Liver (tissue), 3 donors: ENCODE data around the gene PAAF1.

ENCODE experiments used
- CTCF ChIP-seq: fragments of 150-350 bp; IDR thresholded peaks from 2 replicates; pipeline ENCODE4 v1.5.1; 2017; ENCODE audit warnings: improper control_type of control experiment, low read depth, low read length; ENCODE audit not compliant: missing input control
- EGR1 ChIP-seq, 2 donors: IDR thresholded peaks; 2 replicates each; pipeline ENCODE4 v1.6.1; 2016 to 2018; ENCODE audit warnings: antibody characterized with exemption in 2 of 2, low read depth in 2 of 2
- GABPA ChIP-seq, 2 donors: IDR thresholded peaks in 1 of 2; conservative IDR thresholded peaks in 1 of 2; 2 replicates each; pipeline ENCODE4 v1.6.1; 2016; ENCODE audit warnings: antibody characterized with exemption in 2 of 2, mild to moderate bottlenecking in 1 of 2, moderate library complexity in 1 of 2
- JUND ChIP-seq, 2 donors: IDR thresholded peaks; 2 replicates each; pipeline ENCODE4 v1.6.1; 2016; ENCODE audit warnings: antibody characterized with exemption in 2 of 2
- MAX ChIP-seq: IDR thresholded peaks from 2 replicates; pipeline ENCODE4 v1.6.1; 2016; ENCODE audit warnings: antibody characterized with exemption
- RAD21 ChIP-seq, 2 donors: IDR thresholded peaks; 2 replicates each; pipeline ENCODE4 v1.6.1; 2016; ENCODE audit warnings: antibody characterized with exemption in 2 of 2, mild to moderate bottlenecking in 2 of 2
- REST ChIP-seq: IDR thresholded peaks from 2 replicates; pipeline ENCODE4 v1.6.1; 2016; ENCODE audit warnings: antibody characterized with exemption, mild to moderate bottlenecking
- RXRA ChIP-seq, 2 donors: IDR thresholded peaks; 2 replicates each; pipeline ENCODE4 v1.6.1; 2017 to 2018; ENCODE audit warnings: antibody characterized with exemption in 2 of 2, mild to moderate bottlenecking in 1 of 2
- SP1 ChIP-seq: IDR thresholded peaks from 2 replicates; pipeline ENCODE4 v1.6.1; 2018; ENCODE audit warnings: antibody characterized with exemption, mild to moderate bottlenecking
- TAF1 ChIP-seq: conservative IDR thresholded peaks from 2 replicates; pipeline ENCODE4 v1.6.1; 2016; ENCODE audit warnings: antibody characterized with exemption, mild to moderate bottlenecking
- YY1 ChIP-seq: IDR thresholded peaks from 2 replicates; pipeline ENCODE4 v1.6.1; 2016; ENCODE audit warnings: antibody characterized with exemption, mild to moderate bottlenecking
- TF ChIP-seq, protein P1 (sequence below): IDR thresholded peaks from 2 replicates; pipeline ENCODE4 v1.6.1; 2016; ENCODE audit warnings: antibody characterized with exemption
- donor health status: healthy.
- donor health status: healthy.

DNA sequence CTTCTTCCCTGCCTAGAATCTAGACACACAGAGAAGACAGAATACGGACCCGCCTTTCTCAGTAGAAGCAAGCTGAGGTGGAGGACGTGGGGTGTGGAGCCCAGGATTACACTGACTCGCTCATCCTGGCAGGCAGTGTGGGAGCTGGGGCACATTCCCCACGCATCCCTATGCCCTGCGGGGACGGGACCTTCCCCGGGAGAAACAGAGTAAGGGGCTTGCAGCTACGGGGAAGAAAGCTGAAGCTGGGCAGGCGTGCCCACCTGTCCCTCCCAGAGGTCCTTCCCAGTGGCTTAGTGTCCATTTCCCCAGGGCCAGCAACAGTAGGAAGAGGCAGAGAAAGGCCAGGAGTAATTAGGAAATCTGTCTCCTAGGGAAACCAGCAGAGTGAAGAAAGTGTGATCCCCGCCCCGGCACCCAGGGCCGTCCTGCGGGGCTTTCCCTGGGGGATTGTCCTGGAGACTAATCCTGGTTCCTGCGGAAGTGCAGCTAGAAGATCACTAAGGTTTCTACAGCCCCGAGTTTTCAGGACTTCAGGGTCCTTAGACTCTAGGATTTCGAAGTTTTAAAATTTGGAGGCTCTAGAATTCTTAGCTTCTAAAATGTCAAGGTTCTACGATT is 81.8 kb downstream of the PAAF1 start:
- TF ChIP-seq CTCF (no peak), MAX (no peak), TAF1 (no peak), RAD21 (IDR thresholded peaks at IDR 0.05) (no peak), YY1 (no peak), RXRA (IDR thresholded peaks at IDR 0.05) (no peak), GABPA (IDR thresholded peaks at IDR 0.05 in 1 of 2, conservative IDR thresholded peaks at IDR 0.05 in 1 of 2) (no peak), REST (no peak), JUND (IDR thresholded peaks at IDR 0.05) (no peak), EGR1 (IDR thresholded peaks at IDR 0.05; ENCODE audit: low read depth in 2 of 2) (no peak), SP1 (no peak)
- TF ChIP-seq, protein P1, sequence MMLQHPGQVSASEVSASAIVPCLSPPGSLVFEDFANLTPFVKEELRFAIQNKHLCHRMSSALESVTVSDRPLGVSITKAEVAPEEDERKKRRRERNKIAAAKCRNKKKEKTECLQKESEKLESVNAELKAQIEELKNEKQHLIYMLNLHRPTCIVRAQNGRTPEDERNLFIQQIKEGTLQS = no peak
